Neural progenitor cell (in vitro differentiated cells): ENCODE measurements around the gene NOL3.

Experiments
- EZH2 ChIP-seq: fragments of 200-600 bp; sonication (generic); IDR thresholded peaks from 2 replicates; pipeline ENCODE4 v1.6.1; 2017; ENCODE audit warnings: antibody characterized with exemption, mild to moderate bottlenecking, moderate library complexity
- EZH2phosphoT487 ChIP-seq: fragments of 200-600 bp; sonication (generic); IDR thresholded peaks from 2 replicates; pipeline ENCODE4 v1.6.1; 2017; ENCODE audit warnings: antibody characterized with exemption
- TF ChIP-seq, protein P1 (sequence below): fragments of 200-600 bp; sonication (generic); IDR thresholded peaks from 2 replicates; pipeline ENCODE4 v1.5.1; 2017; ENCODE audit warnings: antibody characterized with exemption, mild to moderate bottlenecking

DNA sequence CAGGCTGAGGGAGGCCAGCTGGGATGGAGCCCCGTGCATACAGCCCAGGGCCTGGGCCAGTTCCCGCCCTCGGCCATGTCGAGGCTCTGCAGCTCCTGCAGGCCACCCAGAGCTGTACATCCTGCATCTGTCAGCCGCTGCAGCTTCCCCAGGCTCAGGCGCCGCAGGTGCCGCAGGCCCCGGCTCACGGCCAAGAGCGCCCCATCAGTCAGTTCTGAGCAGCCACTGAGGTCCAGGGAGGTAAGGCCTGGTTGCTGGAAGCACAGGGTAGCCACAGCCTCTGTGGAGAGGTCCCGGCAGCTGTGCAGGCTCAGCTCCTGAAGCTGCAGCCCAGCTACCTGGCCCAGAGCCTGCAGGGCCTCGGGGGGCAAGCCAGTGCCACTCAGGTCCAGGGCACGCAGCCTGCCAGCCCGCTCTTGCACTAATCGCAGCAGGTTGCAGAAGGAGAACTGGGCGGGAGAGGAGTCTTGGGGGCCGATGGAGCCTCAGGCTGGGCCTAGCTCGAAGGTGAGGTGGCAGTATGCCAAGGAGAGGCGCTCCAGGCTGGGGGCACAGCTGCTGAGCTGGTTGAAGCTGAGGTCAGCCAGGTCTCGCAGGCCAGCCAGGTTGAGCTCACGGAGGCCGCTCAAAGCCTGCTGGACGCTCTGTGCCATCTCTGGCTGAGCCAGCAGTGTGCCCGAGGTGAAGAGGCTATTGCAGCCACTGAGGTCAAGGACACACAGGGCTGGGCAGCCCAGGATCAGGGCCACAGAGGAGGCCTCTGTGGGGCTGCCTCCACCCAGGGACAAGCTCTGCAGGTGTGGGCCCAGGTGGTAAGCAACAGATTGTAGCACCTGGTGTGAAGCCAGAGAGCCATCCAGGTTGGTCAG, 40.0 kb downstream of the NOL3 start:
- TF ChIP-seq, protein P1, sequence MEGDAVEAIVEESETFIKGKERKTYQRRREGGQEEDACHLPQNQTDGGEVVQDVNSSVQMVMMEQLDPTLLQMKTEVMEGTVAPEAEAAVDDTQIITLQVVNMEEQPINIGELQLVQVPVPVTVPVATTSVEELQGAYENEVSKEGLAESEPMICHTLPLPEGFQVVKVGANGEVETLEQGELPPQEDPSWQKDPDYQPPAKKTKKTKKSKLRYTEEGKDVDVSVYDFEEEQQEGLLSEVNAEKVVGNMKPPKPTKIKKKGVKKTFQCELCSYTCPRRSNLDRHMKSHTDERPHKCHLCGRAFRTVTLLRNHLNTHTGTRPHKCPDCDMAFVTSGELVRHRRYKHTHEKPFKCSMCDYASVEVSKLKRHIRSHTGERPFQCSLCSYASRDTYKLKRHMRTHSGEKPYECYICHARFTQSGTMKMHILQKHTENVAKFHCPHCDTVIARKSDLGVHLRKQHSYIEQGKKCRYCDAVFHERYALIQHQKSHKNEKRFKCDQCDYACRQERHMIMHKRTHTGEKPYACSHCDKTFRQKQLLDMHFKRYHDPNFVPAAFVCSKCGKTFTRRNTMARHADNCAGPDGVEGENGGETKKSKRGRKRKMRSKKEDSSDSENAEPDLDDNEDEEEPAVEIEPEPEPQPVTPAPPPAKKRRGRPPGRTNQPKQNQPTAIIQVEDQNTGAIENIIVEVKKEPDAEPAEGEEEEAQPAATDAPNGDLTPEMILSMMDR = no peak
- TF ChIP-seq EZH2phosphoT487 = no peak
- no peak for TF ChIP-seq EZH2
